H1 (cell line): ENCODE results near the gene SLC25A38. TPM values are rescaled to one million over a fixed set of nuclear protein-coding genes. Genes with fewer than 3 reads are reported as not detected.

Experiments used
- NANOG ChIP-seq: IDR thresholded peaks from 2 replicates; pipeline ENCODE4 v1.6.1; 2011; ENCODE audit warnings: low read length, low read depth, mild to moderate bottlenecking, inconsistent platforms; ENCODE audit not compliant: insufficient read depth, poor library complexity, severe bottlenecking
- PHF8 ChIP-seq: fragments of 200-600 bp; sonication (generic); conservative IDR thresholded peaks from 2 replicates; pipeline ENCODE4 v1.7.1; 2012; ENCODE audit warnings: low read depth, mild to moderate bottlenecking, inconsistent platforms, low read length, moderate library complexity
- POLR2A ChIP-seq, 2 experiments: IDR thresholded peaks; 1 replicate in 1 of 2; 2 replicates in 1 of 2; pipeline ENCODE4 v1.6.1; 2011; ENCODE audit warnings: low read depth in 2 of 2, low read length in 2 of 2, mild to moderate bottlenecking in 2 of 2; ENCODE audit errors: control extremely low read depth in 1 of 2
- POLR2AphosphoS5 ChIP-seq: IDR thresholded peaks from 2 replicates; pipeline ENCODE4 v1.6.1; 2011; ENCODE audit warnings: low read depth, low read length
- SAP30 ChIP-seq: fragments of 300-600 bp; sonication (generic); IDR thresholded peaks from 2 replicates; pipeline ENCODE4 v1.7.1; 2012; ENCODE audit warnings: low read length, moderate library complexity, mild to moderate bottlenecking, inconsistent platforms; ENCODE audit not compliant: insufficient read depth, insufficient replicate concordance
- SIRT6 ChIP-seq: IDR thresholded peaks from one replicate; pipeline ENCODE4 v1.7.1; 2012; ENCODE audit warnings: low read length, inconsistent platforms
- TBP ChIP-seq: IDR thresholded peaks from 2 replicates; pipeline ENCODE4 v1.6.1; 2011; ENCODE audit warnings: low read depth, low read length, improper control_type of control experiment
- polyA plus RNA-seq, 7 experiments: library from polyadenylated mRNA; depleted of rRNA in 3 of 7; stranded (reverse) in 5 of 7; unstranded in 2 of 7; fragments of >200 nt in 5 of 7; fragments of 200-250 nt in 2 of 7; gene quantifications; 1 replicate in 5 of 7; 2 replicates in 1 of 7; 4 replicates in 1 of 7; pipeline versions ENCODE4 v1.2.1 to v1.2.3, GENCODE V29; 2011 to 2013; ENCODE audit warnings: missing spikeins in 2 of 7, mixed read lengths in 2 of 7
- total RNA-seq: library from RNA; stranded (reverse); fragmentation: NEBNext Ultra II Directional; extraction: Animal tissue kit (Norgen Biotek cat#: 25700); gene quantifications from 2 replicates; pipeline ENCODE4 v1.2.1, GENCODE V29; 2021
- TF ChIP-seq, protein P1 (sequence below): fragments of 300-600 bp; sonication (generic); IDR thresholded peaks from 2 replicates; pipeline ENCODE4 v1.7.1; 2012; ENCODE audit warnings: low read length, moderate library complexity, mild to moderate bottlenecking, inconsistent platforms; ENCODE audit not compliant: insufficient replicate concordance

SLC25A38 gene
- total and polyA plus RNA-seq, 2 of the 8 experiments (the other 6 are each of a cell fraction or from before 2014, with no cell fraction given): 41.2 to 45.8 TPM

DNA sequence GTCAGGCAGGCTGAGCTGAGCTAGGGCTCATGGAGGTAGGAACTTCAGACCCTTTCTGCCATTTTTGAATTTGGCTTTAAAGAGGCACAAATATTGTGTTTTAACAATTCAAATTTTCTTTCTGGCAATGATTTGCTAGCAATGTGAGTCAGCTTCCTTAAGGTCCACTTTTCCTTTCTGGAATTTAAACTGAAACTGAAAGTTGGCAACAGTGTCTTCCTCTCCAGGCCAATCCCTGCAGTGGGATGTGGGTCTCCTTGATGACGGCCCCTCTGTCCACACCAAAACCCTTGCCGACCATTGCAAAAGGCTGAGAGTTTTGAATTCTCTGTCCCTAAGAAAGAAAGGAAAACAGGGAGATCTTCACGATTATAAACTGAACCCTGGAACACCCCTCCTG, 50.5 kb downstream of the SLC25A38 start (continued):
- TF ChIP-seq, protein P1, sequence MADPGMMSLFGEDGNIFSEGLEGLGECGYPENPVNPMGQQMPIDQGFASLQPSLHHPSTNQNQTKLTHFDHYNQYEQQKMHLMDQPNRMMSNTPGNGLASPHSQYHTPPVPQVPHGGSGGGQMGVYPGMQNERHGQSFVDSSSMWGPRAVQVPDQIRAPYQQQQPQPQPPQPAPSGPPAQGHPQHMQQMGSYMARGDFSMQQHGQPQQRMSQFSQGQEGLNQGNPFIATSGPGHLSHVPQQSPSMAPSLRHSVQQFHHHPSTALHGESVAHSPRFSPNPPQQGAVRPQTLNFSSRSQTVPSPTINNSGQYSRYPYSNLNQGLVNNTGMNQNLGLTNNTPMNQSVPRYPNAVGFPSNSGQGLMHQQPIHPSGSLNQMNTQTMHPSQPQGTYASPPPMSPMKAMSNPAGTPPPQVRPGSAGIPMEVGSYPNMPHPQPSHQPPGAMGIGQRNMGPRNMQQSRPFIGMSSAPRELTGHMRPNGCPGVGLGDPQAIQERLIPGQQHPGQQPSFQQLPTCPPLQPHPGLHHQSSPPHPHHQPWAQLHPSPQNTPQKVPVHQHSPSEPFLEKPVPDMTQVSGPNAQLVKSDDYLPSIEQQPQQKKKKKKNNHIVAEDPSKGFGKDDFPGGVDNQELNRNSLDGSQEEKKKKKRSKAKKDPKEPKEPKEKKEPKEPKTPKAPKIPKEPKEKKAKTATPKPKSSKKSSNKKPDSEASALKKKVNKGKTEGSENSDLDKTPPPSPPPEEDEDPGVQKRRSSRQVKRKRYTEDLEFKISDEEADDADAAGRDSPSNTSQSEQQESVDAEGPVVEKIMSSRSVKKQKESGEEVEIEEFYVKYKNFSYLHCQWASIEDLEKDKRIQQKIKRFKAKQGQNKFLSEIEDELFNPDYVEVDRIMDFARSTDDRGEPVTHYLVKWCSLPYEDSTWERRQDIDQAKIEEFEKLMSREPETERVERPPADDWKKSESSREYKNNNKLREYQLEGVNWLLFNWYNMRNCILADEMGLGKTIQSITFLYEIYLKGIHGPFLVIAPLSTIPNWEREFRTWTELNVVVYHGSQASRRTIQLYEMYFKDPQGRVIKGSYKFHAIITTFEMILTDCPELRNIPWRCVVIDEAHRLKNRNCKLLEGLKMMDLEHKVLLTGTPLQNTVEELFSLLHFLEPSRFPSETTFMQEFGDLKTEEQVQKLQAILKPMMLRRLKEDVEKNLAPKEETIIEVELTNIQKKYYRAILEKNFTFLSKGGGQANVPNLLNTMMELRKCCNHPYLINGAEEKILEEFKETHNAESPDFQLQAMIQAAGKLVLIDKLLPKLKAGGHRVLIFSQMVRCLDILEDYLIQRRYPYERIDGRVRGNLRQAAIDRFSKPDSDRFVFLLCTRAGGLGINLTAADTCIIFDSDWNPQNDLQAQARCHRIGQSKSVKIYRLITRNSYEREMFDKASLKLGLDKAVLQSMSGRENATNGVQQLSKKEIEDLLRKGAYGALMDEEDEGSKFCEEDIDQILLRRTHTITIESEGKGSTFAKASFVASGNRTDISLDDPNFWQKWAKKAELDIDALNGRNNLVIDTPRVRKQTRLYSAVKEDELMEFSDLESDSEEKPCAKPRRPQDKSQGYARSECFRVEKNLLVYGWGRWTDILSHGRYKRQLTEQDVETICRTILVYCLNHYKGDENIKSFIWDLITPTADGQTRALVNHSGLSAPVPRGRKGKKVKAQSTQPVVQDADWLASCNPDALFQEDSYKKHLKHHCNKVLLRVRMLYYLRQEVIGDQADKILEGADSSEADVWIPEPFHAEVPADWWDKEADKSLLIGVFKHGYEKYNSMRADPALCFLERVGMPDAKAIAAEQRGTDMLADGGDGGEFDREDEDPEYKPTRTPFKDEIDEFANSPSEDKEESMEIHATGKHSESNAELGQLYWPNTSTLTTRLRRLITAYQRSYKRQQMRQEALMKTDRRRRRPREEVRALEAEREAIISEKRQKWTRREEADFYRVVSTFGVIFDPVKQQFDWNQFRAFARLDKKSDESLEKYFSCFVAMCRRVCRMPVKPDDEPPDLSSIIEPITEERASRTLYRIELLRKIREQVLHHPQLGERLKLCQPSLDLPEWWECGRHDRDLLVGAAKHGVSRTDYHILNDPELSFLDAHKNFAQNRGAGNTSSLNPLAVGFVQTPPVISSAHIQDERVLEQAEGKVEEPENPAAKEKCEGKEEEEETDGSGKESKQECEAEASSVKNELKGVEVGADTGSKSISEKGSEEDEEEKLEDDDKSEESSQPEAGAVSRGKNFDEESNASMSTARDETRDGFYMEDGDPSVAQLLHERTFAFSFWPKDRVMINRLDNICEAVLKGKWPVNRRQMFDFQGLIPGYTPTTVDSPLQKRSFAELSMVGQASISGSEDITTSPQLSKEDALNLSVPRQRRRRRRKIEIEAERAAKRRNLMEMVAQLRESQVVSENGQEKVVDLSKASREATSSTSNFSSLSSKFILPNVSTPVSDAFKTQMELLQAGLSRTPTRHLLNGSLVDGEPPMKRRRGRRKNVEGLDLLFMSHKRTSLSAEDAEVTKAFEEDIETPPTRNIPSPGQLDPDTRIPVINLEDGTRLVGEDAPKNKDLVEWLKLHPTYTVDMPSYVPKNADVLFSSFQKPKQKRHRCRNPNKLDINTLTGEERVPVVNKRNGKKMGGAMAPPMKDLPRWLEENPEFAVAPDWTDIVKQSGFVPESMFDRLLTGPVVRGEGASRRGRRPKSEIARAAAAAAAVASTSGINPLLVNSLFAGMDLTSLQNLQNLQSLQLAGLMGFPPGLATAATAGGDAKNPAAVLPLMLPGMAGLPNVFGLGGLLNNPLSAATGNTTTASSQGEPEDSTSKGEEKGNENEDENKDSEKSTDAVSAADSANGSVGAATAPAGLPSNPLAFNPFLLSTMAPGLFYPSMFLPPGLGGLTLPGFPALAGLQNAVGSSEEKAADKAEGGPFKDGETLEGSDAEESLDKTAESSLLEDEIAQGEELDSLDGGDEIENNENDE: no peak
- TF ChIP-seq PHF8 (no peak), POLR2AphosphoS5 (no peak), SIRT6 (no peak), NANOG (no peak), SAP30 (no peak), TBP (no peak), POLR2A (IDR thresholded peaks at IDR 0.05; ENCODE audit: control extremely low read depth in 1 of 2, low read depth in 2 of 2, low read length in 2 of 2) (no peak)
- TF ChIP-seq, all 59 proteins: peak for 0
